H9 (cell line): ENCODE measurements around the gene ARHGAP22. TPM values are rescaled to one million over a fixed set of nuclear protein-coding genes. Genes with fewer than 3 reads are reported as not detected.

ENCODE experiments used
- DNase-seq: peaks from one replicate; pipeline ENCODE4 v3.0.0-alpha.2; 2017
- H2AFZ ChIP-seq: one replicate; pipeline ENCODE4 v1.6.1; 2013; ENCODE audit warnings: mild to moderate bottlenecking, low read length, control low read depth, moderate library complexity
- H2AK5ac ChIP-seq: 2 replicates; pipeline ENCODE4 v1.6.1; 2013; ENCODE audit warnings: low read length, control low read depth, mixed read lengths; ENCODE audit not compliant: insufficient read length
- H2BK120ac ChIP-seq: one replicate; pipeline ENCODE4 v1.6.1; 2013; ENCODE audit warnings: low read depth, mild to moderate bottlenecking, low read length, control low read depth, inconsistent platforms; ENCODE audit not compliant: poor library complexity, severe bottlenecking
- H2BK12ac ChIP-seq: 2 replicates; pipeline ENCODE4 v1.6.1; 2013; ENCODE audit warnings: low read length, control low read depth, mixed read lengths, low read depth; ENCODE audit not compliant: insufficient read length
- H2BK15ac ChIP-seq: 2 replicates; pipeline ENCODE4 v1.6.1; 2013; ENCODE audit warnings: low read depth, low read length, control low read depth
- H2BK20ac ChIP-seq: one replicate; pipeline ENCODE4 v1.6.1; 2013; ENCODE audit warnings: low read depth, mild to moderate bottlenecking, low read length, control low read depth, inconsistent platforms; ENCODE audit not compliant: poor library complexity, severe bottlenecking
- H2BK5ac ChIP-seq: 2 replicates; pipeline ENCODE4 v1.6.1; 2013; ENCODE audit warnings: low read length, control low read depth, mixed read lengths; ENCODE audit not compliant: insufficient read length
- H3K14ac ChIP-seq: 2 replicates; pipeline ENCODE4 v1.6.1; 2013; ENCODE audit warnings: low read length, control low read depth; ENCODE audit not compliant: insufficient read depth
- H3K18ac ChIP-seq: 2 replicates; pipeline ENCODE4 v1.6.1; 2013; ENCODE audit warnings: low read depth, mild to moderate bottlenecking, mixed read lengths, low read length, control low read depth; ENCODE audit not compliant: insufficient read length
- H3K23ac ChIP-seq: 2 replicates; pipeline ENCODE4 v1.6.1; 2013; ENCODE audit warnings: low read length, control low read depth, mixed read lengths, low read depth; ENCODE audit not compliant: insufficient read length
- H3K23me2 ChIP-seq: 2 replicates; pipeline ENCODE4 v1.6.1; 2013; ENCODE audit warnings: low read depth, mild to moderate bottlenecking, mixed read lengths, low read length, control low read depth; ENCODE audit not compliant: insufficient read length, poor library complexity, severe bottlenecking
- H3K27ac ChIP-seq: 2 replicates; pipeline ENCODE4 v1.5.1; 2013; ENCODE audit warnings: low read length, control low read depth, mixed read lengths, low read depth; ENCODE audit not compliant: insufficient read length
- H3K27me3 ChIP-seq: 2 replicates; pipeline ENCODE4 v1.6.1; 2013; ENCODE audit warnings: low read length, control low read depth, inconsistent platforms; ENCODE audit not compliant: insufficient read depth
- H3K4ac ChIP-seq: 2 replicates; pipeline ENCODE4 v1.6.1; 2013; ENCODE audit warnings: low read depth, mild to moderate bottlenecking, control low read depth, inconsistent platforms, low read length, moderate library complexity
- H3K4me1 ChIP-seq: 2 replicates; pipeline ENCODE4 v1.6.1; 2013; ENCODE audit warnings: low read length, control low read depth, inconsistent platforms; ENCODE audit not compliant: insufficient read depth
- H3K4me2 ChIP-seq: 2 replicates; pipeline ENCODE4 v1.6.1; 2013; ENCODE audit warnings: low read length, control low read depth, mixed read lengths; ENCODE audit not compliant: insufficient read length, insufficient read depth
- H3K56ac ChIP-seq: 2 replicates; pipeline ENCODE4 v1.6.1; 2013; ENCODE audit warnings: low read depth, mild to moderate bottlenecking, mixed read lengths, low read length, control low read depth; ENCODE audit not compliant: insufficient read length
- H3K79me1 ChIP-seq: 2 replicates; pipeline ENCODE4 v1.6.1; 2013; ENCODE audit warnings: low read depth, mild to moderate bottlenecking, moderate library complexity, low read length, control low read depth, inconsistent platforms; ENCODE audit not compliant: insufficient read depth, poor library complexity, severe bottlenecking
- H3K79me2 ChIP-seq: 2 replicates; pipeline ENCODE4 v1.6.1; 2013; ENCODE audit warnings: low read length, control low read depth, inconsistent platforms; ENCODE audit not compliant: insufficient read depth
- H3K9ac ChIP-seq: 2 replicates; pipeline ENCODE4 v1.6.1; 2013; ENCODE audit warnings: low read length, control low read depth, mixed read lengths; ENCODE audit not compliant: insufficient read length; ENCODE audit errors: extremely low read depth
- H3K9me3 ChIP-seq: one replicate; pipeline ENCODE4 v1.6.1; 2013; ENCODE audit warnings: low read depth, low read length, inconsistent platforms; ENCODE audit not compliant: control insufficient read depth
- H3T11ph ChIP-seq: one replicate; pipeline ENCODE4 v1.6.1; 2013; ENCODE audit warnings: mild to moderate bottlenecking, low read length, control low read depth, inconsistent platforms
- H4K20me1 ChIP-seq: one replicate; pipeline ENCODE4 v1.6.1; 2013; ENCODE audit not compliant: control insufficient read depth, insufficient read length, insufficient read depth
- H4K5ac ChIP-seq: 2 replicates; pipeline ENCODE4 v1.6.1; 2013; ENCODE audit warnings: low read depth, mild to moderate bottlenecking, mixed read lengths, low read length, control low read depth; ENCODE audit not compliant: insufficient read length
- H4K8ac ChIP-seq: replicated peaks from 2 replicates; pipeline ENCODE4 v1.6.1; 2013; ENCODE audit warnings: low read length, control low read depth, mixed read lengths, low read depth; ENCODE audit not compliant: insufficient read length
- H4K91ac ChIP-seq: 2 replicates; pipeline ENCODE4 v1.6.1; 2013; ENCODE audit warnings: low read depth, mild to moderate bottlenecking, moderate library complexity, mixed read lengths, low read length, control low read depth; ENCODE audit not compliant: insufficient read length
- H3K27ac Mint-ChIP-seq, 3 experiments: 2 replicates in 2 of 3; 3 replicates in 1 of 3; pipeline ENCODE4 v1.8.0; 2020 to 2021; ENCODE audit warnings: mixed read lengths in 3 of 3, mild to moderate bottlenecking in 1 of 3, moderate library complexity in 1 of 3
- H3K27me3 Mint-ChIP-seq: 2 replicates; pipeline ENCODE4 v1.8.0; 2021; ENCODE audit warnings: low read depth, mild to moderate bottlenecking, moderate library complexity, mixed read lengths
- H3K36me3 Mint-ChIP-seq, 3 experiments: 2 replicates in 2 of 3; 3 replicates in 1 of 3; pipeline ENCODE4 v1.8.0; 2020 to 2021; ENCODE audit warnings: low read depth in 3 of 3, mixed read lengths in 3 of 3; ENCODE audit not compliant: insufficient read depth in 1 of 3
- H3K4me1 Mint-ChIP-seq, 2 experiments: 2 replicates each; pipeline ENCODE4 v1.8.0; 2020; ENCODE audit warnings: mixed read lengths in 2 of 2
- H3K4me3 Mint-ChIP-seq, 2 experiments: 2 replicates in 1 of 2; 3 replicates in 1 of 2; pipeline ENCODE4 v1.8.0; 2020 to 2021; ENCODE audit warnings: mild to moderate bottlenecking in 2 of 2, mixed read lengths in 2 of 2, moderate library complexity in 1 of 2
- H3K9me3 Mint-ChIP-seq, 2 experiments: 2 replicates in 1 of 2; 3 replicates in 1 of 2; pipeline ENCODE4 v1.8.0; 2020; ENCODE audit warnings: mild to moderate bottlenecking in 2 of 2, mixed read lengths in 2 of 2, moderate library complexity in 1 of 2
- CTCF ChIP-seq: fragments of 200-600 bp; sonication (generic); conservative IDR thresholded peaks from 3 replicates; pipeline ENCODE4 v1.8.0; 2021; ENCODE audit warnings: antibody characterized with exemption, mild to moderate bottlenecking
- WGBS: extraction: QIAGEN DNeasy Blood & Tissue Kit; methylation state at CpG from one replicate; pipeline ENCODE4 v1.1.7; 2013; ENCODE audit warnings: missing lambda C conversion rate, low lambda C conversion rate, mixed read lengths; ENCODE audit not compliant: insufficient read length; ENCODE audit errors: extremely low coverage; 5-methylcytosine and 5-hydroxymethylcytosine counted together
- total RNA-seq: library from RNA; stranded (reverse); gene quantifications from 2 replicates; pipeline ENCODE4 v1.2.1, GENCODE V29; 2021

ARHGAP22 gene
- total RNA-seq, 1 experiment from 2014 or later: 7.4 TPM

GRCh38 chr10:48492201-48492600 lies 112.7 kb downstream of the ARHGAP22 start:
- Histone ChIP-seq H3K4me2 (no peak overlapping the region), H2BK20ac (no peak overlapping the region), H4K5ac (no peak overlapping the region), H4K91ac (no peak overlapping the region), H4K8ac (no peak overlapping the region), H3T11ph (no peak overlapping the region), H4K20me1 (no peaks in the 10 kb centered on the region), H2BK5ac (no peak overlapping the region), H3K56ac (no peak overlapping the region), H3K23ac (no peak overlapping the region), H2BK120ac (no peak overlapping the region), H3K18ac (no peak overlapping the region), H2BK12ac (no peak overlapping the region), H2BK15ac (no peak overlapping the region), H3K4ac (no peak overlapping the region), H2AK5ac (no peak overlapping the region), H2AFZ (no peak overlapping the region), H3K79me1 (no peaks in the 10 kb centered on the region), H3K23me2 (no peaks in the 10 kb centered on the region), H3K14ac (no peak overlapping the region), H3K4me1 (no peaks in the 10 kb centered on the region), H3K9ac (no peak overlapping the region), H3K27me3 (no peaks in the 10 kb centered on the region), H3K9me3 (no peaks in the 10 kb centered on the region), H3K27ac (no peak overlapping the region), H3K79me2 (no peaks in the 10 kb centered on the region)
- Mint-ChIP-seq H3K4me3 (no peak overlapping the region), H3K9me3 (no peaks in the 10 kb centered on the region), H3K4me1 (peaks cover 8 to 15% of the 10 kb centered on the region in 2 experiments; a peak in 3 of 4 replicates), H3K27ac (no peak overlapping the region), H3K36me3 (no peaks in the 10 kb centered on the region; a peak in 1 of 7 replicates), H3K27me3 (no peaks in the 10 kb centered on the region; the same call in 1 of the 2 replicates)
- DNase-seq: no peak
- no peak for TF ChIP-seq CTCF
- no CpG with 5 or more reads among the region's 2 CpGs for WGBS
